Chondrocyte (in vitro differentiated cells): Measurements from ENCODE around the gene RGS14. TPM values are rescaled to one million over a fixed set of nuclear protein-coding genes. Genes with fewer than 3 reads are reported as not detected.
"Not testable (repeated sequence)": the region's sequence is repeated elsewhere in the genome, so short reads cannot be mapped to it uniquely, and the experiment has no call there.

Source experiments
- DNase-seq: peaks from one replicate; pipeline ENCODE4 v3.0.0; 2021; ENCODE audit warnings: mixed read lengths, low spot score
- H3K27ac Mint-ChIP-seq: one replicate; pipeline ENCODE4 v1.8.0; 2021; ENCODE audit warnings: mild to moderate bottlenecking, moderate library complexity, mixed read lengths; ENCODE audit not compliant: unreplicated experiment
- H3K27me3 Mint-ChIP-seq: 2 replicates; pipeline ENCODE4 v1.8.0; 2021; ENCODE audit warnings: low read depth, mixed read lengths
- H3K36me3 Mint-ChIP-seq: 2 replicates; pipeline ENCODE4 v1.8.0; 2021; ENCODE audit warnings: low read depth, mixed read lengths
- H3K4me1 Mint-ChIP-seq: 2 replicates; pipeline ENCODE4 v1.8.0; 2021; ENCODE audit warnings: low read depth, mild to moderate bottlenecking, mixed read lengths
- H3K4me3 Mint-ChIP-seq: one replicate; pipeline ENCODE4 v1.8.0; 2021; ENCODE audit warnings: mild to moderate bottlenecking, moderate library complexity, mixed read lengths; ENCODE audit not compliant: unreplicated experiment
- H3K9me3 Mint-ChIP-seq: 2 replicates; pipeline ENCODE4 v1.8.0; 2021; ENCODE audit warnings: low read depth, mixed read lengths
- CTCF ChIP-seq: fragments of 200-600 bp; sonication (generic); IDR thresholded peaks from 2 replicates; pipeline ENCODE4 v1.5.0; 2021; ENCODE audit warnings: antibody characterized with exemption, mild to moderate bottlenecking, moderate library complexity
- total RNA-seq: library from RNA; stranded (reverse); gene quantifications from 3 replicates; pipeline ENCODE4 v1.2.1, GENCODE V29; 2021

Gene RGS14
- total RNA-seq, 1 donor from 2014 or later: 11.6 TPM

- H3K36me3 Mint-ChIP-seq: no peaks in the 10 kb centered on the region
- H3K4me3 Mint-ChIP-seq: no peak overlapping the region
- DNase-seq: no peak
- no peak for TF ChIP-seq CTCF
- no peaks in the 10 kb centered on the region for H3K4me1 Mint-ChIP-seq
- no peaks in the 10 kb centered on the region for H3K27me3 Mint-ChIP-seq
- no peak overlapping the region for H3K27ac Mint-ChIP-seq
- H3K9me3 Mint-ChIP-seq: no peaks in the 10 kb centered on the region
Observed at GRCh38 chr5:177412603-177413233, 55.0 kb downstream of the RGS14 start.

GRCh38 chr5:177414481-177414880 lies 56.8 kb downstream of the RGS14 start:
- Mint-ChIP-seq H3K27me3 (no peaks in the 10 kb centered on the region), H3K36me3 (no peaks in the 10 kb centered on the region), H3K27ac (no peak overlapping the region), H3K4me1 (no peaks in the 10 kb centered on the region), H3K9me3 (no peaks in the 10 kb centered on the region), H3K4me3 (no peak overlapping the region)
- TF ChIP-seq CTCF: no peak
- DNase-seq: no peak

- H3K9me3 Mint-ChIP-seq, H3K27me3 Mint-ChIP-seq, H3K4me3 Mint-ChIP-seq, H3K4me1 Mint-ChIP-seq, DNase-seq, H3K36me3 Mint-ChIP-seq, H3K27ac Mint-ChIP-seq: not testable (repeated sequence)
Observed at GRCh38 chr5:177417081-177417480, 59.4 kb downstream of the RGS14 start.

- Mint-ChIP-seq H3K27me3 (no peaks in the 10 kb centered on the region), H3K4me3 (no peak overlapping the region), H3K36me3 (no peaks in the 10 kb centered on the region), H3K9me3 (no peaks in the 10 kb centered on the region), H3K4me1 (no peaks in the 10 kb centered on the region), H3K27ac (no peak overlapping the region)
- TF ChIP-seq CTCF: no peak
- DNase-seq: no peak
Observed at GRCh38 chr5:177419046-177419445, 61.3 kb downstream of the RGS14 start.

GRCh38 chr5:177420472-177420871 lies 62.7 kb downstream of the RGS14 start:
- H3K27me3 Mint-ChIP-seq, H3K9me3 Mint-ChIP-seq, H3K4me1 Mint-ChIP-seq, H3K36me3 Mint-ChIP-seq, H3K27ac Mint-ChIP-seq, DNase-seq, H3K4me3 Mint-ChIP-seq: not testable (repeated sequence)

- Mint-ChIP-seq H3K27me3 (no peaks in the 10 kb centered on the region), H3K27ac (no peak overlapping the region), H3K36me3 (no peaks in the 10 kb centered on the region), H3K4me3 (no peak overlapping the region), H3K9me3 (no peaks in the 10 kb centered on the region), H3K4me1 (peaks cover 8% of the 10 kb centered on the region)
- no peak for TF ChIP-seq CTCF
- no peak for DNase-seq
Observed at GRCh38 chr5:177421062-177421798, 63.5 kb downstream of the RGS14 start.

Other genes starting within 250 kb of the RGS14 start
- gene NSD1, start 224.2 kb upstream of the RGS14 start, total RNA-seq: 64.0 to 77.0 TPM (median 67.3 TPM) in 3 replicates
- 31.5 to 37.3 TPM (median 36.7 TPM) in 3 replicates for gene RAB24, start 54.2 kb upstream of the RGS14 start, total RNA-seq
- gene PRELID1, start 54.1 kb upstream of the RGS14 start, total RNA-seq: 102 to 119 TPM (median 109 TPM) in 3 replicates
- gene MXD3, start 46.0 kb upstream of the RGS14 start, total RNA-seq: 6.5 to 9.4 TPM (median 8.4 TPM) in 3 replicates
- gene LMAN2, start 6.3 kb upstream of the RGS14 start, total RNA-seq: 76.6 to 128 TPM (median 83.4 TPM) in 3 replicates
- not detected in 3 replicates for gene SLC34A1, start 26.5 kb downstream of the RGS14 start, total RNA-seq
- not detected in 3 replicates for gene PFN3, start 42.7 kb downstream of the RGS14 start, total RNA-seq
- 0.99 to 2.1 TPM (median 1.8 TPM) in 3 replicates for gene F12, start 51.6 kb downstream of the RGS14 start, total RNA-seq
- gene GRK6, start 68.8 kb downstream of the RGS14 start, total RNA-seq: 19.9 to 26.3 TPM (median 23.8 TPM) in 3 replicates
- 4.8 to 5.5 TPM (median 5.3 TPM) in 3 replicates for gene PRR7, start 88.9 kb downstream of the RGS14 start, total RNA-seq
- 207 to 277 TPM (median 274 TPM) in 3 replicates for gene DBN1, start 115.7 kb downstream of the RGS14 start, total RNA-seq
- gene PDLIM7, start 139.7 kb downstream of the RGS14 start, total RNA-seq: 563 to 633 TPM (median 613 TPM) in 3 replicates
- gene DOK3, start 151.9 kb downstream of the RGS14 start, total RNA-seq: 4.7 to 7.7 TPM (median 7.5 TPM) in 3 replicates
- 77.2 to 79.0 TPM (median 78.6 TPM) in 3 replicates for gene DDX41, start 159.0 kb downstream of the RGS14 start, total RNA-seq
- 75.2 to 85.9 TPM (median 79.1 TPM) in 3 replicates for gene FAM193B, start 196.6 kb downstream of the RGS14 start, total RNA-seq
- 290 to 299 TPM (median 293 TPM) in 3 replicates for gene TMED9, start 234.3 kb downstream of the RGS14 start, total RNA-seq
- 41.4 to 54.4 TPM (median 43.9 TPM) in 3 replicates for gene B4GALT7, start 242.2 kb downstream of the RGS14 start, total RNA-seq